Mucosa of gallbladder (tissue), 1 donor: Measurements from ENCODE around the gene ZNF578. TPM values are rescaled to one million over a fixed set of nuclear protein-coding genes. Genes with fewer than 3 reads are reported as not detected.
"Not testable (repeated sequence)": the region's sequence is repeated elsewhere in the genome, so short reads cannot be mapped to it uniquely, and the experiment has no call there.

Source experiments
- DNase-seq: peaks from one replicate; pipeline ENCODE4 v3.0.0-alpha.2; 2020; ENCODE audit warnings: low spot score
- total RNA-seq: library from RNA; stranded (reverse); gene quantifications from one replicate; pipeline ENCODE4 v1.2.1, GENCODE V29; 2021
- donor health status: DM: no; HTN: no; CAD: no.

Gene ZNF578
- total RNA-seq, 1 donor from 2014 or later, result 3.4 TPM

GRCh38 chr19:52558732-52559445, 105.5 kb downstream of the ZNF578 start:
- not testable (repeated sequence) for DNase-seq

- DNase-seq, result not testable (repeated sequence)
These were observed 108.3 kb downstream of the ZNF578 start for GRCh38 chr19:52561611-52562010.

Other genes with a start within 250 kb of the ZNF578 start
- 17.4 TPM for gene ZNF766, start 184.0 kb upstream of the ZNF578 start, total RNA-seq
- gene ZNF480, start 156.4 kb upstream of the ZNF578 start, total RNA-seq, result 15.5 TPM
- gene ZNF610, start 117.3 kb upstream of the ZNF578 start, total RNA-seq, result 6.0 TPM
- 18.6 TPM for gene ZNF880, start 83.6 kb upstream of the ZNF578 start, total RNA-seq
- 30.3 TPM for gene ZNF528, start 55.7 kb upstream of the ZNF578 start, total RNA-seq
- not detected for gene ZNF534, start 24.4 kb upstream of the ZNF578 start, total RNA-seq
- gene ZNF808, start 74.1 kb downstream of the ZNF578 start, total RNA-seq, result 34.2 TPM
- gene ZNF701, start 116.7 kb downstream of the ZNF578 start, total RNA-seq, result 30.4 TPM
- 80.9 TPM for gene ZNF83, start 184.8 kb downstream of the ZNF578 start, total RNA-seq